ENCODE data around the gene RNU6-1.

RNU6-1 gene

DNA sequence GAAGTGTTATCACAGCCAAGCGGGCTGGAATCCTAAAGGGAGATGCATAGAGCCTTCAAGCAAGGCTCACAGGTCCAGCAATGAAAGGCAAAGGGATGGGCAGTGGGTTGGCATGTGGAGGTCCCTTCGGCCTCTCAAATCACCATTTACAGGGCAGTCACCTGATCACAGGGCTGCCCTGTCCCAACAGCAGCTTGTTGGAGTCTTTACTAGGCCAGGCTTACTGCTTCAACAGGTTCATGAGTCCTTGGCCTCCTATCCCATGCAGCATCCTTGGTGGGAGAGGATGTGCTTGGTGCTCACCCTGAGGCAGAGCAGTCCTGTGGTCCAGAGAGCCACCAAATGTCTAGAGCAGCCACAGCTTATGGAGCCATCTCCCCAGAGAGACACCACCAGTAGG, 38.7 kb downstream of the RNU6-1 start:
- Mint-ChIP-seq H3K4me1 (ENCODE audit: low read depth) (no peaks in the 10 kb centered on the region), H3K36me3 (ENCODE audit: low read depth) (no peaks in the 10 kb centered on the region), H3K9me3 (peaks cover 1% of the 10 kb centered on the region), H3K4me3 (no peak overlapping the region), H3K27ac (no peak overlapping the region), H3K27me3 (ENCODE audit: low read depth) (no peaks in the 10 kb centered on the region)
- no peak for DNase-seq (ENCODE audit: low spot score)

DNA sequence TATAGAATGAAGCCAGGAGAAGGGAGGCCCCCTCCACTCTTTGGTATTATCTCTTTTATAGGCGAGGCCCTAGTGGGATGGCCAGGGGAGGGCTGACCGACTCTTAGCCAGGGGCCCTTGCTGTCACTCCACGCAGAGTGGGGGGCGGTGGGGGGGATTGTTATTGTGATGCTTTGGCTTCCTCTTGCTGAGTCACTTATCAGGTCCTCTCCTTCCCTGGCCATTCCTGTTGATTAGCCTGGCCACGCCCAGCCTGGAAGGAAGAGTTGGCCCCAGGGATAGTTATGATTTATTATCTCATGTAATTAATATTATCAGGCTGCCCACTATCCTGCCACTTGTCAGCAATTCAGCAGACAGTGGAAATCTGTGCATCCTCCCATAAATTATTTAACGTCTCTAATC, 40.0 kb downstream of the RNU6-1 start:
- Mint-ChIP-seq H3K9me3 (peaks cover 15% of the 10 kb centered on the region), H3K4me1 (ENCODE audit: low read depth) (no peaks in the 10 kb centered on the region), H3K4me3 (no peak overlapping the region), H3K36me3 (ENCODE audit: low read depth) (peaks cover 8% of the 10 kb centered on the region), H3K27ac (no peak overlapping the region), H3K27me3 (ENCODE audit: low read depth) (no peaks in the 10 kb centered on the region)
- no peak for DNase-seq (ENCODE audit: low spot score)

DNA sequence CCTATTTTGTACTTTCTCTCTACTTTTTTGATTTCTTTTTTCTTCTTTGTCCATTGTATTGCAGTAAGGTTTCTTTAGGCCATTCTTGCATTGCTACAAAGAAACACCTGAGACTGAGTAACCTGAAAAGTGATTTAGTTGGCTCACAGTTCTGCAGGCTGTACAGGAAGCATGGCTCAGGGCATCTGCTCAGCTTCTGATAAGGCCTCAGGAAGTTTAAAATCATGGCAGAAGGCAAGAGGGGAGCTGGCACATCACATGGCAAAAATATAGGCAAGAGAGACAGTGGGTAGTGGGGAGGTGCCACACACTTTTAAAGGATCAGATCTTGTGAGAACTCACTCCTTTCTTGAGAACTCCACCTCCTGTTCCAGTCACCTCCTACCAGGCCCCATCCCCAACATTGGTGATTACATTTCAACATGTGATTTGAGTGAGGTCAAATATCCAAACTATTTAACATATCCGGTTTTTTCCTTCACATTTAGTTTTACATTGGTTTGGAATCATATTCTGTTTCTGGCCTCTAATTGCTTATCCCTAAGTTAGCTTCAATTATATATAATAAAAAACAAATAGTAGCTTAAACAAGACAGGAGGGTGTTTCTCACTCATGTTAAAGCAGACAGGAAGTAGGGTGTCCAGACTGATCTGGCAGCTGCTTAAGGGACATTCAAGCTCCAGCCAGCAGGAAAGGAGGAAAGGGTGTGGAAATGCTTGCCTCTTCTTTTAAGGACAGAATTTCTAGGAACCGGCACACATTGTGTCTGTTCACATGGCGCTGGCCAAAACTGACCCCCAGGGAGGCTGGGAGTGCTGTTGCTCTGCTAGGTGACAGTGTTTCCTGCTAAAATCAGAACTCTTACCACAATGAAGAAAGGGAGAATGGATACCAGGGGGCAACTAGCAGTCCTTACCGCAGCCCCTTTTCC, 43.4 kb downstream of the RNU6-1 start:
- Mint-ChIP-seq H3K27ac (no peak overlapping the region), H3K9me3 (peaks cover 19% of the 10 kb centered on the region), H3K36me3 (ENCODE audit: low read depth) (peaks cover 8% of the 10 kb centered on the region), H3K4me3 (no peak overlapping the region), H3K27me3 (ENCODE audit: low read depth) (no peaks in the 10 kb centered on the region), H3K4me1 (ENCODE audit: low read depth) (no peaks in the 10 kb centered on the region)
- no peak for DNase-seq (ENCODE audit: low spot score)

DNA sequence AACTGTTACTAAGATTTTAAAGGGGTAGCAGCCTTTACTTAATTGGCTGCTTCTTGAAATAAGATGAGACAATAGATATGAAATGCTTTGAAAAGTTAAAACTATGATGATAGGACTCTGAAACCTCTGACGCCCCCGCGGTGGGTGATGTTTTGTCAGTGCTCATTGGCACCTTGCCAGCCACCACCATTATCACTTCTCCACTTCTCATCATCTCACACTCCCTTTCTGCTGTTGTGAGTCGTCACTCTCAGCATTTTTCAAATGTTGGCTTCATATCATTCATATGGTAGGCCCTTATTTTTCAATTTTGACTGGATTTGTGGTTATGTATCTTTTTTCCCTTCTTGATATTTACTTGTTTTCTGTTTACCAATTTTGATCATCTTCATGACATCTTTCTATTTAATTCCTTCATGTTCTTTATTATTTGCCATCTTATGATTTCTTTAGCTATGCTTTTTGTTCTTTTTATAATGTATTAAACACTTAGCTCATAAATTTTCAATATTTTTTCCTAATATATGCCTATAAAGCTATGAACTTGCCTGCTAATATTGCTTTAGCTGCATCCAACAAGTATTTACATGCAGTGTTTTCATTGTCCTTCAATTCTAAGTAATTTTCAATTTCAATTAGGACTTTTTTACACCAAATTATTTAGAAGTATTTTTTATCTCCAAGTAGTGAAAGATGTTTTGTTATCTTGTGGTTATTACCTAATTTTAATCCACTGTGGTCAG, 44.8 kb downstream of the RNU6-1 start:
- H3K36me3 Mint-ChIP-seq (ENCODE audit: low read depth): peaks cover 8% of the 10 kb centered on the region

DNA sequence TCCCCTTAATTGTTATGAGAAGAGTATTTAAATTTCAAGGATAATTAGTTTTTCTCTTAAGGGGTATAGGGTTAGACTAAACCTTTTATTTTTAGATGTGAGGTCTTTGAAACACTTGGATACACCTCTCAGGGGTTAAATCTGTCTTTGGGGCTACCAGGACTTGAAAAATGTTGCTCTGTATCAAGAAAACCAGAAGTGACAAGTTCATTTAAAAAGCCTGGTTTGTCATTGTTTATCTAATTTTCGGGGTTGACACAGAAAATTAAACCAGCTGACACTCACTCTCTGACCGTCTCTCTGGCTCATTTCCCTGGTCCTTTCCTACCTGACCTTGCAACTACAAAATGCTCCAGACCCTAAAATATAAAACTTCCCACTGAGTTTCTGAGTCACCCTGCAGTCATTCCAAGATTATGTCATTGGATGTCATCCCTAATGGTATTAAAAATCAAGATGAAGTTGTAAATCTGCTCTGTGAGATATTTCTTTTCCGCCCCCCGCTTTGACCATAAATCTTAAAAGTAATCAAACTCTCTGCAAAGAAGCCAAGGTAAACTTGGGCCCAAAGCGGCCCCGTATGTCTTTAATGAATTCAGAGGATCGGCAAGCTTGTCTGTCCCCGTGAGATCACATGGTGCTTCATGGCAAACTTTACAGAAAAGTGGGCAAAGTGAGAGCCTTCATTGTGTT, 47.4 kb downstream of the RNU6-1 start:
- Mint-ChIP-seq H3K36me3 (ENCODE audit: low read depth) (peaks cover 8% of the 10 kb centered on the region), H3K27me3 (ENCODE audit: low read depth) (no peaks in the 10 kb centered on the region), H3K4me1 (ENCODE audit: low read depth) (no peaks in the 10 kb centered on the region), H3K27ac (no peak overlapping the region), H3K4me3 (no peak overlapping the region), H3K9me3 (peaks cover 19% of the 10 kb centered on the region)
- no peak for DNase-seq (ENCODE audit: low spot score)

More for the DNA sequence above, 44.8 kb downstream of the RNU6-1 start:
- Mint-ChIP-seq H3K4me3 (no peak overlapping the region), H3K27ac (no peak overlapping the region), H3K27me3 (ENCODE audit: low read depth) (no peaks in the 10 kb centered on the region), H3K9me3 (peaks cover 19% of the 10 kb centered on the region), H3K4me1 (ENCODE audit: low read depth) (no peaks in the 10 kb centered on the region)
- DNase-seq (ENCODE audit: low spot score): peak; percentile 30

DNA sequence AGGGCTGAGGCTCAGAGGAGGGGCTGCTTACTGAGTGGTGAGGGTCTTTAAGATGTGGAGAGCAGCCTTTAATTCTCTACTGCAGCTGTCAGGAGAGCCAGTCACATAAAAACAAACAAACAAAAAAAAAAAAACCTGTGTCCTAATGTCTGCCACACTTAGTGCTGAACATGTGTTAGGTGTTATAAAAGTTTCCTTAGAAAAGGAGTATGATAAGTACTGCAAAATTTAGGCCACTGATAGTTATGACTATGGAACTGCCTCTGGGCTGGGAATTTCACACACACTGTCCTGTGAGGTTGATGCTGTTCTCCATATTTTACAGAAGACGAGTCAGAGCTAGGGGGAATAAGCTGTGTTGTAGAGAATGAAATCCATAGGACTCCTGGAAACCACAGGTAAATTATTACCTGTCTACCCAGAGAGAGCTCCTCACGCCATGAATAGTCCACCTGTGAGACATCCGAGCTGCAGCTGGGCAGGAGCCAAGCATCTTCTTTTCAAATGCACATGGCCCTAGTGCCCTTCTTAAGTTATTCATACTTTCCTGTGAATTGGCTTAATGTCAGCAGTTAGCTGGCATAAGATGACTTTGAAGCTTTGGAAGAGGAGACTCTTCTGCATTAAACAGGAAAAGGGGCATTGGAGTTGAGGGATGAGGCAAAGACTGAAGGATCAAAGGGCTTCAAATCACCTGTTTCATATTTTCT, 49.1 kb downstream of the RNU6-1 start:
- H3K27ac Mint-ChIP-seq: no peak overlapping the region
- DNase-seq (ENCODE audit: low spot score): no peak
- H3K36me3 Mint-ChIP-seq (ENCODE audit: low read depth): peaks cover 8% of the 10 kb centered on the region
- peaks cover 14% of the 10 kb centered on the region for H3K9me3 Mint-ChIP-seq
- H3K4me1 Mint-ChIP-seq (ENCODE audit: low read depth): no peaks in the 10 kb centered on the region
- no peak overlapping the region for H3K4me3 Mint-ChIP-seq
- H3K27me3 Mint-ChIP-seq (ENCODE audit: low read depth): no peaks in the 10 kb centered on the region
